Measurements from ENCODE around the gene ETV3.

The ETV3 gene

GRCh38 chr1:157091668-157092273 lies 46.4 kb downstream of the ETV3 start:
- in situ Hi-C loops (cut with MboI; ENCODE audit: low pct_unique_long_range_greater_than_20kb, low sequenced_read_pairs, unreplicated experiment), result loop anchor here (5.0 kb wide), 1 partner anchor 71 kb away; no protein-coding TSS in a partner anchor
- DNase-seq (ENCODE audit: low spot score), result no peak
- no peak for TF ChIP-seq CTCF (IDR thresholded peaks at IDR 0.05; ENCODE audit: extremely low read depth, insufficient read depth, missing control alignments)

GRCh38 chr1:157091186-157091585 lies 47.0 kb downstream of the ETV3 start:
- in situ Hi-C loops (cut with MboI; ENCODE audit: low pct_unique_long_range_greater_than_20kb, low sequenced_read_pairs, unreplicated experiment), result loop anchor here (5.0 kb wide), 1 partner anchor 71 kb away; no protein-coding TSS in a partner anchor
- no peak for TF ChIP-seq CTCF (IDR thresholded peaks at IDR 0.05; ENCODE audit: extremely low read depth, insufficient read depth, missing control alignments)
- no peak for DNase-seq (ENCODE audit: low spot score)

DNA sequence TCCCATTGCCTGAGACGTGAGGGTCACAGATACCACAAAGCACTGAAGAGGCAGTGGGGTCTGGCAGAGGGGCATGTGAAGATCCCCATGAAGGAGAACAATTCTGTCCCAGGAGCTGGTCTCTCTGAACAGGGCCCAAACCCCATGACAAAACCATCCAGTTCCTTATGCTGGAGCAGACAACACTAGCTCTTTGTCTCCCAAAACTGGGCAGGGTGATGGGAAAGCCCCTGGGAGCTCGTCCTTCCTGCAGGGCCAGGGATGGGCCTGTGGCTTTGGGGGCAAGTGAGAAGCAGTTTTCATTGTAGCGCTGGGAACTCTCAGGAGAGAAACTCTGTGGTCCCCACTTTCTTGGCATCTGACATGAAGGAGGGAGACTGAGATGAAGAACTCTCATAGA lies 47.4 kb downstream of the ETV3 start:
- no peak for DNase-seq (ENCODE audit: low spot score)
- TF ChIP-seq CTCF (IDR thresholded peaks at IDR 0.05; ENCODE audit: extremely low read depth, insufficient read depth, missing control alignments), result no peak
- in situ Hi-C loops (cut with MboI; ENCODE audit: low pct_unique_long_range_greater_than_20kb, low sequenced_read_pairs, unreplicated experiment), result loop anchor here (5.0 kb wide), 1 partner anchor 72 kb away; no protein-coding TSS in a partner anchor

DNA sequence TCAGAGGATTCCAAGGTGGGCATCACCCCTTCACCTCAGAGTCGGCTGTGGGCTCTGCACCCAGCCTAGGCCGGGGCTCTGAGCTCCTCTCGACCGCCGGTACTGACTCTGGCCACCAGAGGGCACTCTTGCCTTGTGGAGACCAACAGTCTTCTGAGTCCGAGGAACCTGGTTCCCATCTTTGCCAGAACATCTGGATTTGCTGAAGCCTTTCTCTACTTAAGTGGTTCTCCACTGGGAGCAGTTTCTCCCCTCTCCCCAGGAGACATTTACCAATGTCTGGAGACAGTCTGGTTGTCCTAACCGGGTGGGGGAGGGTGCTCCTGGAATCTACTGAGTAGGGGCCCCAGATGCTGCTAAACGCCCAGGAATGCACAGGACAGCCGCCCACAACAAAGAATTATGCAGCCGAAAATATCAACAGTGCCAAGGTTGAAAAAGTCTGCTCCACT lies 48.0 kb downstream of the ETV3 start:
- peak; percentile 85 for DNase-seq (ENCODE audit: low spot score)
- in situ Hi-C loops (cut with MboI; ENCODE audit: low pct_unique_long_range_greater_than_20kb, low sequenced_read_pairs, unreplicated experiment), result loop anchor here (5.0 kb wide), 1 partner anchor 72 kb away; no protein-coding TSS in a partner anchor

GRCh38 chr1:157089789-157090188 lies 48.4 kb downstream of the ETV3 start:
- no peak for DNase-seq (ENCODE audit: low spot score)
- TF ChIP-seq CTCF (IDR thresholded peaks at IDR 0.05; ENCODE audit: extremely low read depth, insufficient read depth, missing control alignments), result peak; percentile 14
- in situ Hi-C loops (cut with MboI; ENCODE audit: low pct_unique_long_range_greater_than_20kb, low sequenced_read_pairs, unreplicated experiment), result loop anchor here (5.0 kb wide), 1 partner anchor 73 kb away; no protein-coding TSS in a partner anchor

More for the DNA sequence above, 48.0 kb downstream of the ETV3 start:
- TF ChIP-seq CTCF (IDR thresholded peaks at IDR 0.05; ENCODE audit: extremely low read depth, insufficient read depth, missing control alignments), result peak; percentile 96

DNA sequence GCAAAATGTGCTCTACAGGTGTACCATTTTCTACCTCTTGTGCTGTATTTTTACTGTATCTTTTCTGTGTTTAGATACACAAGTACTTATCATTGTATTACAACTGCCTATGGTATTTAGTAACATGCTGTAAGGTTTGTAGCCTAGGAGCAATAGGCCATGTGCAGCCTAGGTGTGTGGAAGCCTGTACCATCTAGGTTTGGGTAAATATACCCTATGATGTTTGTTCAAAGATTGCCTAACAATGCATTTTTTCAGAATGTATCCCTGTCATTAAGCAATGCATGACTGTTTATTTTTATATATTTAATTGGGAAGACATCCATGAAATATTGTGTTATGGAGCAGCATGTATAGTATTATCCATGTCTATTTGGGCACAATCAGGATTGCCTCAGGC lies 49.6 kb downstream of the ETV3 start:
- DNase-seq (ENCODE audit: low spot score), result no peak
- in situ Hi-C loops (cut with MboI; ENCODE audit: low pct_unique_long_range_greater_than_20kb, low sequenced_read_pairs, unreplicated experiment), result no loop called here
- no peak for TF ChIP-seq CTCF (IDR thresholded peaks at IDR 0.05; ENCODE audit: extremely low read depth, insufficient read depth, missing control alignments)

Data from GM13977 (cell line).